Ishikawa (cell line): ENCODE results near the gene KIAA1217.

Experiments used
- EGR1 ChIP-seq: IDR thresholded peaks from 2 replicates; pipeline ENCODE4 v1.6.1; 2012
- EP300 ChIP-seq: IDR thresholded peaks from 2 replicates; pipeline ENCODE4 v1.6.1; 2012; ENCODE audit warnings: borderline replicate concordance
- FOXM1 ChIP-seq: IDR thresholded peaks from 2 replicates; pipeline ENCODE4 v1.6.1; 2012; ENCODE audit warnings: low read depth, borderline replicate concordance
- RAD21 ChIP-seq: IDR thresholded peaks from 2 replicates; pipeline ENCODE4 v1.6.1; 2012; ENCODE audit warnings: low read depth
- REST ChIP-seq: IDR thresholded peaks from 2 replicates; pipeline ENCODE4 v1.6.1; 2012; ENCODE audit warnings: low read depth, mild to moderate bottlenecking
- TAF1 ChIP-seq: IDR thresholded peaks from 2 replicates; pipeline ENCODE4 v1.6.1; 2012; ENCODE audit warnings: low read depth, mild to moderate bottlenecking
- YY1 ChIP-seq: IDR thresholded peaks from 2 replicates; pipeline ENCODE4 v1.6.1; 2012; ENCODE audit warnings: low read depth

DNA sequence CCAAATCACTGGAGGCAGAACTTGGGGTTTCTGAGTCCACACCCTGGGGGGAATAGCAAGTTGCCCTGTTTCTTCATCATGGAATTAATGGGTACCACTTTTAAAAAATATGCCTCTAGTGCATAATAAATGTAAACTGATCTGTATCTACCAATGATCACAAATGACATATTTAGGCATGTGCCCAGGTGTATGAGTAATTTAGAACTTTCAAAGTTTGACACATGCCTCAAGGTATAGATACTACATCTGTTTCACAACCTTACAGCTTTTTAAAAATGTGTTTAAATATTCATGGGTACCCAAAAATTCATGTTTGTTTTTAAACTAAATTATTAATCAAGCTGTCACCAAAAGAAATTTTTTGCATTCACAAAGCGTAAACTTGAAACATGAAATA lies 226.0 kb downstream of the KIAA1217 start:
- TF ChIP-seq YY1 (no peak), EP300 (no peak), REST (no peak), EGR1 (no peak), FOXM1 (no peak), TAF1 (no peak), RAD21 (no peak)
